GM18511 (cell line): ENCODE measurements around the gene TRAF4.
"Not testable (repeated sequence)": the region's sequence is repeated elsewhere in the genome, so short reads cannot be mapped to it uniquely, and the experiment has no call there.

ENCODE experiments used
- ATAC-seq: cut with Tn5 transposase; IDR thresholded peaks from one replicate; pipeline ENCODE4 v1.9.1; 2021; ENCODE audit warnings: mild to moderate bottlenecking, moderate library complexity; ENCODE audit not compliant: unreplicated experiment

TRAF4 gene

GRCh38 chr17:28726627-28727491 lies 17.0 kb upstream of the TRAF4 start:
- peak; percentile 50 for ATAC-seq

- ATAC-seq: peak; percentile 38
These were observed 15.2 kb upstream of the TRAF4 start, which contains the start of gene NEK8 for GRCh38 chr17:28728364-28729200. TSS of gene NEK8 (plus strand) at chr17:28728788. CDS start at chr17:28728814, 26 bp downstream.

DNA sequence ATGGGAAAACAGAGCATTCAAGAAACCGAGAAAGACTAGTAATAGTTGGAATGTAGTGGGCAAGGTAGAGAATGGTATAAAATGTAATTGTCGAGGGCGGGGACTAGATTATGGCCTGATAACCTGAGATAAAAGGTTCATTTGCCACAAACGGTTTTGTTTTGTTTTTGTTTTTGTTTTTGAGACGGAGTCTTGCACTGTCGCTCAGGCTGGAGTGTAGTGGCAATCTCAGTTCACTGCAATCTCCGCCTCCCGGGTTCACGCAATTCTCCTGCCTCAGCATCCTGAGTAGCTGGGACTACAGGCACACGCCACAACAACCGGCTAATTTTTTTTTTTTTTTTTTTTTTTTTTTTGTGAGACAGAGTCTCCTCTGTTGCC lies 13.9 kb upstream of the TRAF4 start:
- ATAC-seq: no peak

DNA sequence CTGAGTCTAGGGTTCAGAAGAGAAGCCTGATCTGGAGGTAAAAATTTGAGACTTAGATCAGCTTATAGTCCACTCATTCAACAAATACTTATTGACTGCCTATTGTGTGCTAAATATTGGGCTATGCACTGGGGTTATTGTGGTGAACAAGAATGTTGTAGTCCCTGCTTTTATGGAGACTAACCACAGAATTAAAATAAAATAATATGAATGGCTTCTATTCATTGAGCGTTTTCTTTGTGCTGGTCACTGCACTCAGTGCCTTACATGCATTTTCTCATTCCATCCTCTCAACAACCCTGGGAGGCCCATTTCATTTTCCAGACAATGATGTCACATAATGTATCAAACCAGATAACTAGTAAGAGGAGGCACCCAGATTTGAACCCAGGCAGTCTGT lies 10.5 kb upstream of the TRAF4 start:
- no peak for ATAC-seq

DNA sequence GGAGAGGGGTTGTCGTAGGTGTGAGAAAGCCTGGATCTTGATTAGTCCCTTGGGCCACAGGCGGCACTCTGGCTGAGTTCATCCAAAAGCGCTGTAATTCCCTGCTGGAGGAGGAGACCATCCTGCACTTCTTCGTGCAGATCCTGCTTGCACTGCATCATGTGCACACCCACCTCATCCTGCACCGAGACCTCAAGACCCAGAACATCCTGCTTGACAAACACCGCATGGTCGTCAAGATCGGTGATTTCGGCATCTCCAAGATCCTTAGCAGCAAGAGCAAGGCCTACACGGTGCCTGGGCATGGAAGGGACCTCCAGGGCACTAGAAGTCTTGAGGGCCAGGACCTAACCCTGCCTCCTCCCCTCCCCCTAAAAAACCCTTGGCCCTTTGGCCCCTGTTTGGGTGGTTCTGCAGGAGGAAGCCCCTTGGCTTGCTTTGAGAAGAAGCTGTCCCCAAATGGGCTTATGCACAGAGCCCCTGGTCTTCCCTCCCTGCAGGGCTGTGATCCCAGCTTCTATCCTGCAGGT lies 9.0 kb upstream of the TRAF4 start:
- ATAC-seq: no peak

GRCh38 chr17:28735242-28735722 lies 8.5 kb upstream of the TRAF4 start:
- ATAC-seq: no peak

- not testable (repeated sequence) for ATAC-seq
These were observed 7.7 kb upstream of the TRAF4 start for GRCh38 chr17:28735913-28736769.

DNA sequence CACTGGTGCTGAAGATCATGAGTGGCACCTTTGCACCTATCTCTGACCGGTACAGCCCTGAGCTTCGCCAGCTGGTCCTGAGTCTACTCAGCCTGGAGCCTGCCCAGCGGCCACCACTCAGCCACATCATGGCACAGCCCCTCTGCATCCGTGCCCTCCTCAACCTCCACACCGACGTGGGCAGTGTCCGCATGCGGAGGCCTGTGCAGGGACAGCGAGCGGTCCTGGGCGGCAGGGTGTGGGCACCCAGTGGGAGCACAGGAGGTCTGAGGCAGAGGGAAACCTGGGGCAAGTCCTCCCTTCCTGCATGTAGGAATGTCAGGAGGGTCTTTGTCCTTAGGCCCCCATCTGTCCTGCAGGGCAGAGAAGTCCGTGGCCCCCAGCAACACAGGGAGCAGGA lies 6.5 kb upstream of the TRAF4 start:
- ATAC-seq: no peak

DNA sequence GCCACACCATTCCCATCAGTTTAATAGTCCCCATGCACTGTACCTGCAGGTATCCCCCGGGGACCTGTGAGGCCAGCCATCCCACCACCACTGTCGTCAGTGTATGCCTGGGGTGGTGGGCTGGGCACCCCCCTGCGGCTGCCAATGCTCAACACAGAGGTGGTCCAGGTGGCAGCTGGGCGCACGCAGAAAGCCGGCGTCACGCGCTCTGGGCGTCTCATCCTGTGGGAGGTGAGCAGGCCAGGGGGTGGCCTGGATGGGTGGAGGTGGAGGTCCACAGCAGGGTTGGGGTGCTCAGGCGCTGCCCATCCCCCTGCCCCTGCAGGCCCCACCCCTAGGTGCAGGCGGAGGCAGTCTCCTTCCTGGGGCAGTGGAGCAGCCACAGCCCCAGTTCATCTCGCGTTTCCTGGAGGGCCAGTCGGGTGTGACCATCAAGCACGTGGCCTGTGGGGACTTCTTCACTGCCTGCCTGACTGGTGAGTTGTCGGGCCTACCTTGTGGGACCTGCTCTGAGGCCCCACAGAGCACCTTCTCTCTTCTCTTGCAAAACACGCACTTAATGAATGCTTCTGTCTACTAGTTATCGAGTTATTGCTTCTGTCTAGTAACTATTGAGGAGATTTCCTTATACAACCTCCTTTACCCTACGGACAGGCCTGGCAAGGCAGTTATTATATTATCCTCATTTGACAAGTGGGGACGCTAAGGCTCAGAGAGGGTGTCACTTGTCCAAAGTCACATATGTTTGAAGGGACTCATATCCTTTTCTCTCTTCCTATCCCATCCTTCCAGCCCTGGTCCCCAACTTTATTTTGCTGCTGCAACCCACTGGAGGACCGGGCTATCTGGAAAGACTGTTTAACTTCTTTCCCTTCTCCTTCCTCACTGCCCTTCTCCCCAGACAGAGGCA lies 5.8 kb upstream of the TRAF4 start:
- peak; percentile 71 for ATAC-seq

- no peak for ATAC-seq
These were observed 5.0 kb upstream of the TRAF4 start for GRCh38 chr17:28738680-28739384.

- ATAC-seq: no peak
These were observed 3.1 kb upstream of the TRAF4 start for GRCh38 chr17:28740406-28741357.

GRCh38 chr17:28741358-28742349 lies 2.2 kb upstream of the TRAF4 start:
- ATAC-seq: no peak

GRCh38 chr17:28744104-28744971 lies 527 bp downstream of the TRAF4 start:
- peak; percentile 17 for ATAC-seq

DNA sequence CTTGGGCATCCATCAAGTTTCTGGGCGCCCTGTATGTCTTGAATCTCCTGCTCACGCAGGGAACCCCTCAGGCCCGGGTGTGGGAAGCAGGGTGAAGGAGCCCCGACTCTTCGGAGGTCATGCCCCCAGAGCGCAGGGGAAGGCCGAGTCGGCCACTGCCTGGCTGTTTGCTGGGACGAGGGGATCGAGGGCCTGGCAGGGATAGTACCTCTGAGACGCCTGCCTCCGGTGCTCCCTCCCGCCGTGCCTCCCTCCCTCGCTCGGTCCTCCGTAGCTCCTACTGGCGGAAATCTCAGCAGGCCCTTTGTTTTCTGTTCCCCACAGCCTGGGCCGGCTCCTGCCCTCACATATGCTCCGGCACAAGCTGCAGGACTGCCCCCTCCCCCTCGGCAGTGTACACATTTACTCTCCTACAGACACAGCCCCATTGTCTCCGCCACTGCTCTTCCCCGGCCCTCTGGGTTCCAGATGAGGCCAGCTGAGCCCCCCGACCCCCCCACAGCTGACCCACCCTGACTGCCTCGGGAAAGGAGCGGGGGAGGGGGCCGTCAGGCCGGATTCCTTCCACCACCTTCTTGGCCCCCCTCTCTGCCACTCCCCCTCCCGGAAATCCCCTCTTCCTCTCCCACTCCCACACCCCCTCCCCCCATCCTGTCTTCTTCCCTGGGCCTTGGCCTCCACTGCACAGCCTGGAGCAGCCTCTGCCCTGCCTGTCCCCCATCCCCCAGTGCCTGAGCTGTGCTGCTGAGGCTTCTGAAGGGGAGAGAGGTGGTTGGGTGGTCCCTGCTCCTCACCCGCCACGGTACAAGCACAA lies 1.4 kb downstream of the TRAF4 start:
- no peak for ATAC-seq
